Nephron progenitor cell (in vitro differentiated cells): Measurements from ENCODE around the gene TUBB2A.
A peak's percentile ranks its signal among the peaks of the same experiment; 100 is the strongest.

Experiments used
- DNase-seq: peaks from one replicate; pipeline ENCODE4 v3.0.0; 2021
- H3K27ac Mint-ChIP-seq: 2 replicates; pipeline ENCODE4 v1.8.0; 2021; ENCODE audit warnings: mild to moderate bottlenecking, moderate library complexity, mixed read lengths
- H3K27me3 Mint-ChIP-seq: 2 replicates; pipeline ENCODE4 v1.8.0; 2021; ENCODE audit warnings: mild to moderate bottlenecking, low read depth, mixed read lengths; ENCODE audit not compliant: poor library complexity
- H3K36me3 Mint-ChIP-seq: 2 replicates; pipeline ENCODE4 v1.8.0; 2021; ENCODE audit warnings: low read depth, mixed read lengths
- H3K4me1 Mint-ChIP-seq: 2 replicates; pipeline ENCODE4 v1.8.0; 2021; ENCODE audit warnings: mixed read lengths
- H3K4me3 Mint-ChIP-seq: 2 replicates; pipeline ENCODE4 v1.8.0; 2021; ENCODE audit warnings: mild to moderate bottlenecking, moderate library complexity, mixed read lengths
- H3K9me3 Mint-ChIP-seq: 2 replicates; pipeline ENCODE4 v1.8.0; 2021; ENCODE audit warnings: mild to moderate bottlenecking, moderate library complexity, mixed read lengths
- CTCF ChIP-seq: fragments of 200-600 bp; sonication (generic); IDR thresholded peaks from 2 replicates; pipeline ENCODE4 v1.5.0; 2021; ENCODE audit warnings: antibody characterized with exemption

The TUBB2A gene

GRCh38 chr6:3122823-3123182, 34.5 kb downstream of the TUBB2A start:
- Mint-ChIP-seq H3K4me1 (peaks cover 61% of the 10 kb centered on the region), H3K4me3 (no peak overlapping the region), H3K27ac (no peak overlapping the region), H3K9me3 (no peaks in the 10 kb centered on the region), H3K27me3 (no peaks in the 10 kb centered on the region), H3K36me3 (peaks cover 10% of the 10 kb centered on the region)
- no peak for DNase-seq
- no peak for TF ChIP-seq CTCF

- Mint-ChIP-seq H3K9me3 (no peaks in the 10 kb centered on the region), H3K36me3 (peaks cover 4% of the 10 kb centered on the region), H3K27me3 (no peaks in the 10 kb centered on the region), H3K4me1 (peaks cover 65% of the 10 kb centered on the region), H3K4me3 (peak overlapping the region; percentile 43), H3K27ac (no peak overlapping the region)
- TF ChIP-seq CTCF = no peak
- no peak for DNase-seq
Observed at GRCh38 chr6:3120765-3121089, 36.6 kb downstream of the TUBB2A start.

GRCh38 chr6:3119040-3119723, 38.2 kb downstream of the TUBB2A start:
- Mint-ChIP-seq H3K9me3 (no peaks in the 10 kb centered on the region), H3K4me3 (peak overlapping the region; percentile 89), H3K27ac (no peak overlapping the region), H3K36me3 (peaks cover 4% of the 10 kb centered on the region), H3K27me3 (no peaks in the 10 kb centered on the region), H3K4me1 (peaks cover 50% of the 10 kb centered on the region)
- no peak for DNase-seq
- TF ChIP-seq CTCF = no peak

- Mint-ChIP-seq H3K4me3 (peak within 1 kb of the TSS; percentile 89), H3K4me1 (peaks cover 44% of the 10 kb centered on the region), H3K27ac (peak within 1 kb of the TSS; percentile 87), H3K36me3 (peaks cover 6% of the 10 kb centered on the region), H3K27me3 (no peaks in the 10 kb centered on the region), H3K9me3 (no peaks in the 10 kb centered on the region)
- TF ChIP-seq CTCF = no peak
- peak; percentile 100 for DNase-seq
Observed at GRCh38 chr6:3118353-3119039, 38.8 kb downstream of the TUBB2A start, which contains the start of gene BPHL. Gene BPHL, plus strand, starts transcription at chr6:3118711. Its CDS starts 30 bp downstream, at chr6:3118741.

GRCh38 chr6:3117912-3118352, 39.4 kb downstream of the TUBB2A start:
- Mint-ChIP-seq H3K36me3 (peaks cover 8% of the 10 kb centered on the region), H3K27ac (peak overlapping the region; percentile 87), H3K4me1 (peaks cover 38% of the 10 kb centered on the region), H3K4me3 (peak overlapping the region; percentile 89), H3K27me3 (no peaks in the 10 kb centered on the region), H3K9me3 (no peaks in the 10 kb centered on the region)
- TF ChIP-seq CTCF = no peak
- no peak for DNase-seq

- no peak for TF ChIP-seq CTCF
- Mint-ChIP-seq H3K27me3 (no peaks in the 10 kb centered on the region), H3K4me3 (no peak overlapping the region), H3K36me3 (peaks cover 16% of the 10 kb centered on the region), H3K9me3 (no peaks in the 10 kb centered on the region), H3K4me1 (peaks cover 18% of the 10 kb centered on the region), H3K27ac (no peak overlapping the region)
- no peak for DNase-seq
Observed at GRCh38 chr6:3114377-3114776, 43.0 kb downstream of the TUBB2A start.
